Neural cell (in vitro differentiated cells): ENCODE data around the gene ZNF407. TPM values are rescaled to one million over a fixed set of nuclear protein-coding genes. Genes with fewer than 3 reads are reported as not detected.

Experiments
- H2AFZ ChIP-seq: fragments of 200-600, 300-800 bp; sonication (generic), shearing (Covaris generic); 2 replicates; pipeline ENCODE4 v1.6.0; 2014; ENCODE audit warnings: low read depth, mild to moderate bottlenecking, antibody characterized with exemption, low read length, moderate library complexity
- H3F3A ChIP-seq: fragments of 200-600 bp; shearing (Covaris generic); 2 replicates; pipeline ENCODE4 v1.6.1; 2016; ENCODE audit warnings: mild to moderate bottlenecking, moderate library complexity, mixed read lengths, antibody characterized with exemption, low read length; ENCODE audit not compliant: insufficient read depth, poor library complexity, severe bottlenecking
- H3K27ac ChIP-seq: fragments of 200-600, 300-800 bp; sonication (generic), shearing (Covaris generic); 2 replicates; pipeline ENCODE4 v1.5.1; 2014; ENCODE audit warnings: mild to moderate bottlenecking, low read length, moderate library complexity
- H3K27me3 ChIP-seq: fragments of 300-800, 200-600 bp; sonication (generic), shearing (Covaris generic); 2 replicates; pipeline ENCODE4 v1.6.0; 2014; ENCODE audit warnings: mild to moderate bottlenecking, low read depth, low read length, moderate library complexity; ENCODE audit not compliant: insufficient read depth
- H3K36me3 ChIP-seq: fragments of 300-800, 200-600 bp; sonication (generic), shearing (Covaris generic); 2 replicates; pipeline ENCODE4 v1.5.1; 2014; ENCODE audit warnings: mild to moderate bottlenecking, antibody characterized with exemption, low read length, moderate library complexity; ENCODE audit not compliant: insufficient read depth
- H3K4me2 ChIP-seq: fragments of 300-800, 200-600 bp; sonication (generic), shearing (Covaris generic); 2 replicates; pipeline ENCODE4 v1.6.0; 2014; ENCODE audit warnings: mild to moderate bottlenecking, low read length
- H3K4me3 ChIP-seq: fragments of 300-800, 200-600 bp; sonication (generic), shearing (Covaris generic); 2 replicates; pipeline ENCODE4 v1.5.1; 2014; ENCODE audit warnings: mild to moderate bottlenecking, low read length, moderate library complexity
- H3K79me2 ChIP-seq: fragments of 200-600 bp; shearing (Covaris generic); replicated peaks from 2 replicates; pipeline ENCODE4 v1.6.0; 2014; ENCODE audit warnings: mild to moderate bottlenecking, low read length, moderate library complexity; ENCODE audit not compliant: insufficient read depth
- H3K9ac ChIP-seq: fragments of 300-800, 200-600 bp; sonication (generic), shearing (Covaris generic); 2 replicates; pipeline ENCODE4 v1.6.1; 2016; ENCODE audit warnings: mild to moderate bottlenecking, low read length, mixed read lengths
- H3K9me2 ChIP-seq: fragments of 200-600 bp; shearing (Covaris generic); 2 replicates; pipeline ENCODE4 v1.6.1; 2016; ENCODE audit warnings: mild to moderate bottlenecking, low read length, mixed read lengths; ENCODE audit not compliant: insufficient read depth
- H3K9me3 ChIP-seq: fragments of 200-600, 300-800 bp; sonication (generic), shearing (Covaris generic); 2 replicates; pipeline ENCODE4 v1.6.1; 2016; ENCODE audit warnings: mild to moderate bottlenecking, mixed run types, low read length, moderate library complexity, mixed read lengths
- H4K20me1 ChIP-seq: fragments of 200-600 bp; shearing (Covaris generic); 2 replicates; pipeline ENCODE4 v1.6.1; 2016; ENCODE audit warnings: mild to moderate bottlenecking, mixed run types; ENCODE audit not compliant: insufficient read depth
- CTCF ChIP-seq: fragments of 450-650 bp; IDR thresholded peaks from 2 replicates; pipeline ENCODE4 v1.5.1; 2014; ENCODE audit warnings: antibody characterized with exemption, mild to moderate bottlenecking, moderate library complexity; ENCODE audit not compliant: poor library complexity, severe bottlenecking
- EP300 ChIP-seq: fragments of 450-650 bp; conservative IDR thresholded peaks from 2 replicates; pipeline ENCODE4 v1.6.1; 2014; ENCODE audit warnings: antibody characterized with exemption, mild to moderate bottlenecking, moderate library complexity; ENCODE audit not compliant: poor library complexity, severe bottlenecking
- EZH2 ChIP-seq: fragments of 200-600, 300-800 bp; shearing (Covaris generic), sonication (generic); IDR thresholded peaks from 2 replicates; pipeline ENCODE4 v1.6.1; 2014; ENCODE audit warnings: antibody characterized with exemption, low read length, borderline replicate concordance, mild to moderate bottlenecking; ENCODE audit not compliant: insufficient read depth, poor library complexity, severe bottlenecking
- MXI1 ChIP-seq: fragments of 450-650 bp; conservative IDR thresholded peaks from 2 replicates; pipeline ENCODE4 v1.6.1; 2014; ENCODE audit warnings: antibody characterized with exemption, mild to moderate bottlenecking; ENCODE audit not compliant: poor library complexity, severe bottlenecking
- POLR2AphosphoS5 ChIP-seq: IDR thresholded peaks from 2 replicates; pipeline ENCODE4 v1.6.1; 2012
- RAD21 ChIP-seq: fragments of 450-650 bp; conservative IDR thresholded peaks from 2 replicates; pipeline ENCODE4 v1.6.1; 2014; ENCODE audit warnings: antibody characterized with exemption, mild to moderate bottlenecking, moderate library complexity
- SMC3 ChIP-seq: fragments of 450-650 bp; conservative IDR thresholded peaks from 2 replicates; pipeline ENCODE4 v1.6.1; 2014; ENCODE audit warnings: antibody characterized with exemption, mild to moderate bottlenecking, moderate library complexity; ENCODE audit not compliant: poor library complexity
- TAF1 ChIP-seq: IDR thresholded peaks from 2 replicates; pipeline ENCODE4 v1.6.1; 2012; ENCODE audit warnings: low read depth
- polyA plus RNA-seq: library from polyadenylated mRNA; depleted of rRNA; stranded (reverse); fragments of >200 nt; gene quantifications from 2 replicates; pipeline ENCODE4 v1.2.3, GENCODE V29; 2014
- TF ChIP-seq, protein P1 (sequence below): IDR thresholded peaks from 2 replicates; pipeline ENCODE4 v1.6.1; 2012; ENCODE audit warnings: borderline replicate concordance

The ZNF407 gene
- polyA plus RNA-seq, 1 donor from 2014 or later = 2.9 TPM

- H3K36me3 ChIP-seq = no peaks in the 10 kb centered on the region
- no peak overlapping the region for H3K9ac ChIP-seq
- H4K20me1 ChIP-seq = no peaks in the 10 kb centered on the region
- TF ChIP-seq, protein P1, sequence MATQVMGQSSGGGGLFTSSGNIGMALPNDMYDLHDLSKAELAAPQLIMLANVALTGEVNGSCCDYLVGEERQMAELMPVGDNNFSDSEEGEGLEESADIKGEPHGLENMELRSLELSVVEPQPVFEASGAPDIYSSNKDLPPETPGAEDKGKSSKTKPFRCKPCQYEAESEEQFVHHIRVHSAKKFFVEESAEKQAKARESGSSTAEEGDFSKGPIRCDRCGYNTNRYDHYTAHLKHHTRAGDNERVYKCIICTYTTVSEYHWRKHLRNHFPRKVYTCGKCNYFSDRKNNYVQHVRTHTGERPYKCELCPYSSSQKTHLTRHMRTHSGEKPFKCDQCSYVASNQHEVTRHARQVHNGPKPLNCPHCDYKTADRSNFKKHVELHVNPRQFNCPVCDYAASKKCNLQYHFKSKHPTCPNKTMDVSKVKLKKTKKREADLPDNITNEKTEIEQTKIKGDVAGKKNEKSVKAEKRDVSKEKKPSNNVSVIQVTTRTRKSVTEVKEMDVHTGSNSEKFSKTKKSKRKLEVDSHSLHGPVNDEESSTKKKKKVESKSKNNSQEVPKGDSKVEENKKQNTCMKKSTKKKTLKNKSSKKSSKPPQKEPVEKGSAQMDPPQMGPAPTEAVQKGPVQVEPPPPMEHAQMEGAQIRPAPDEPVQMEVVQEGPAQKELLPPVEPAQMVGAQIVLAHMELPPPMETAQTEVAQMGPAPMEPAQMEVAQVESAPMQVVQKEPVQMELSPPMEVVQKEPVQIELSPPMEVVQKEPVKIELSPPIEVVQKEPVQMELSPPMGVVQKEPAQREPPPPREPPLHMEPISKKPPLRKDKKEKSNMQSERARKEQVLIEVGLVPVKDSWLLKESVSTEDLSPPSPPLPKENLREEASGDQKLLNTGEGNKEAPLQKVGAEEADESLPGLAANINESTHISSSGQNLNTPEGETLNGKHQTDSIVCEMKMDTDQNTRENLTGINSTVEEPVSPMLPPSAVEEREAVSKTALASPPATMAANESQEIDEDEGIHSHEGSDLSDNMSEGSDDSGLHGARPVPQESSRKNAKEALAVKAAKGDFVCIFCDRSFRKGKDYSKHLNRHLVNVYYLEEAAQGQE = no peak
- TF ChIP-seq CTCF (no peak), RAD21 (no peak), TAF1 (no peak), POLR2AphosphoS5 (no peak), SMC3 (no peak), EP300 (no peak)
- H3K27me3 ChIP-seq = no peaks in the 10 kb centered on the region
- H3K9me3 ChIP-seq = no peaks in the 10 kb centered on the region
- H3K4me3 ChIP-seq = no peak overlapping the region
- no peaks in the 10 kb centered on the region for H3K9me2 ChIP-seq
- no peak overlapping the region for H3K4me2 ChIP-seq
- no peak overlapping the region for H2AFZ ChIP-seq
- H3F3A ChIP-seq = no peaks in the 10 kb centered on the region
- no peak overlapping the region for H3K27ac ChIP-seq
- H3K79me2 ChIP-seq = no peaks in the 10 kb centered on the region
Measured at GRCh38 chr18:74622072-74622471, 24.4 kb downstream of the ZNF407 start.

DNA sequence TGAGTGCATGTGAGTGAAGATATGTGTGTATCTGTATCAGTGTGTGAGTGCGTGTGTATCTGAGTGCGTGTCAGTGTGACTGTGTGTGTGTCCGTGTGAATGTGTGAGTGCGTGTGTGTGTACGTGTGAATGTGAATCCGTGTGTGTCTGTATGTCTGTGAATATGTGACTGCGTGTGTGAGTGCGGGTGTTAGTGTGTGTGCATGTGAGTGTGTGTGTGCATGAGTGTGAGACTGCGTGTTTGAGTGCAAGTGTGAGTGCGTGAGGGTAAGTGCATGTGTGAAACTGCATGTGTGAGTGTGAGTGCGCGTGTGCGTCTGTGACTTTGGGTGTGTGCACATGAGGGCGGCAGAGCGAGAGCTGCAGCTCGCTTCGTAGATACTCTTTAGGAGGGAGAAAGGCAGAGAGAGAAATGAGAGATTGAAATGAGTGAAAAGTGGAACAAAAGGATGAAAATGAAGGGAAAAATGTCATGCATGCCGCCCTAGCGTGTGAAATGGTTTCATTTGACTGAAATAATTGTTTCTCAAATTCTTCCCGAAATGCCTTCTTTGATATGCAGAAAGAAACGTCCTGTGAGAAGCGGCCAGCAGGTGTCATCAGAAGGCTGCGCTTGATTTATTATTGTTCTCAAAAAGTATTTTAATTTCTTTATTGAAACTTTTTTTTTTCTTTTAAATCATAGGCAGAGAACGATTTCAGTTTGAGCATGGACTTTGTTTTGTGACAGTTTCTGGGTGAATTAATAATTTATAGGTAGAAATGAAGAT lies 25.6 kb downstream of the ZNF407 start:
- Histone ChIP-seq H3K36me3 (no peaks in the 10 kb centered on the region), H4K20me1 (no peaks in the 10 kb centered on the region), H3K27ac (no peak overlapping the region), H3K27me3 (no peaks in the 10 kb centered on the region), H3F3A (no peaks in the 10 kb centered on the region), H3K9ac (no peak overlapping the region), H2AFZ (no peak overlapping the region), H3K4me2 (no peak overlapping the region), H3K4me3 (no peak overlapping the region), H3K9me2 (no peaks in the 10 kb centered on the region), H3K79me2 (no peaks in the 10 kb centered on the region), H3K9me3 (no peaks in the 10 kb centered on the region)
- peak; percentile 63 for TF ChIP-seq SMC3
- TF ChIP-seq, protein P1 = no peak
- no peak for TF ChIP-seq MXI1
- peak; percentile 62 for TF ChIP-seq RAD21
- TF ChIP-seq TAF1 = no peak
- peak; percentile 61 for TF ChIP-seq CTCF
- TF ChIP-seq EZH2 = no peak
- TF ChIP-seq POLR2AphosphoS5 = no peak
